Mesenchymal stem cell (in vitro differentiated cells and primary cell): Measurements from ENCODE around the gene UTP11.

Source experiments
- DNase-seq: peaks from one replicate; pipeline ENCODE4 v3.0.0-alpha.2; 2013
- H2AFZ ChIP-seq: one replicate; pipeline ENCODE4 v1.6.1; 2013; ENCODE audit warnings: low read depth, mild to moderate bottlenecking, control low read depth, inconsistent platforms, low read length, moderate library complexity
- H2AK5ac ChIP-seq: 2 replicates; pipeline ENCODE4 v1.6.1; 2013; ENCODE audit warnings: low read length, moderate library complexity, mild to moderate bottlenecking, inconsistent platforms; ENCODE audit not compliant: severe bottlenecking
- H2BK120ac ChIP-seq: one replicate; pipeline ENCODE4 v1.6.1; 2013; ENCODE audit warnings: low read depth, mild to moderate bottlenecking, inconsistent platforms, low read length, moderate library complexity
- H2BK12ac ChIP-seq, 2 experiments: one replicate each; pipeline ENCODE4 v1.6.1; 2013; ENCODE audit warnings: inconsistent platforms in 2 of 2, low read length in 2 of 2, mild to moderate bottlenecking in 2 of 2, moderate library complexity in 2 of 2, control low read depth in 1 of 2
- H2BK15ac ChIP-seq: one replicate; pipeline ENCODE4 v1.6.1; 2013; ENCODE audit warnings: mild to moderate bottlenecking, low read depth, inconsistent platforms; ENCODE audit not compliant: poor library complexity, severe bottlenecking
- H2BK5ac ChIP-seq: 2 replicates; pipeline ENCODE4 v1.6.1; 2013; ENCODE audit warnings: low read depth, mild to moderate bottlenecking, low read length, control low read depth, inconsistent platforms; ENCODE audit not compliant: poor library complexity, severe bottlenecking
- H3K14ac ChIP-seq, 2 experiments: one replicate each; pipeline ENCODE4 v1.6.1; 2013; ENCODE audit warnings: inconsistent platforms in 2 of 2, low read length in 2 of 2, control low read depth in 1 of 2, mild to moderate bottlenecking in 1 of 2, moderate library complexity in 1 of 2
- H3K18ac ChIP-seq, 2 experiments: one replicate each; pipeline ENCODE4 v1.6.1; 2013; ENCODE audit warnings: inconsistent platforms in 2 of 2, low read length in 2 of 2, control low read depth in 1 of 2, low read depth in 1 of 2, mild to moderate bottlenecking in 1 of 2
- H3K23ac ChIP-seq, 2 experiments: one replicate each; pipeline ENCODE4 v1.6.1; 2013; ENCODE audit warnings: inconsistent platforms in 2 of 2, low read length in 2 of 2, mild to moderate bottlenecking in 2 of 2, moderate library complexity in 2 of 2, control low read depth in 1 of 2
- H3K27ac ChIP-seq: 2 replicates; pipeline ENCODE4 v1.5.1; 2013; ENCODE audit warnings: mild to moderate bottlenecking, moderate library complexity, low read length, control low read depth, inconsistent platforms; ENCODE audit not compliant: poor library complexity, severe bottlenecking
- H3K27me3 ChIP-seq, 2 experiments: 2 replicates each; pipeline versions ENCODE4 v1.6.1 to v1.7.0; 2013; ENCODE audit warnings: low read length in 2 of 2, mild to moderate bottlenecking in 2 of 2, moderate library complexity in 2 of 2, control low read depth in 1 of 2, inconsistent platforms in 1 of 2; ENCODE audit not compliant: control insufficient read depth in 1 of 2, insufficient read depth in 1 of 2
- H3K36me3 ChIP-seq, 2 experiments: 2 replicates each; pipeline versions ENCODE4 v1.6.1 to v1.7.0; 2013; ENCODE audit warnings: low read length in 2 of 2, control low read depth in 1 of 2, inconsistent platforms in 1 of 2, low read depth in 1 of 2, mild to moderate bottlenecking in 1 of 2; ENCODE audit not compliant: insufficient read depth in 2 of 2, control insufficient read depth in 1 of 2
- H3K4ac ChIP-seq, 2 experiments: one replicate each; pipeline ENCODE4 v1.6.1; 2013; ENCODE audit warnings: inconsistent platforms in 2 of 2, low read length in 2 of 2, mild to moderate bottlenecking in 2 of 2, moderate library complexity in 2 of 2, control low read depth in 1 of 2, low read depth in 1 of 2
- H3K4me1 ChIP-seq: 2 replicates; pipeline ENCODE4 v1.6.1; 2013; ENCODE audit warnings: low read depth, low read length, control low read depth; ENCODE audit not compliant: control insufficient read depth, insufficient read depth
- H3K4me2 ChIP-seq: 2 replicates; pipeline ENCODE4 v1.6.1; 2013; ENCODE audit warnings: low read length, mild to moderate bottlenecking, inconsistent platforms; ENCODE audit not compliant: poor library complexity, severe bottlenecking
- H3K4me3 ChIP-seq, 2 experiments: 2 replicates each; pipeline versions ENCODE4 v1.5.1 to v1.7.0; 2013; ENCODE audit warnings: low read length in 2 of 2, mild to moderate bottlenecking in 2 of 2, control low read depth in 1 of 2, low read depth in 1 of 2; ENCODE audit not compliant: insufficient read depth in 1 of 2
- H3K79me1 ChIP-seq: replicated peaks from 2 replicates; pipeline ENCODE4 v1.6.1; 2013; ENCODE audit warnings: mild to moderate bottlenecking, control low read depth, low read length, inconsistent platforms; ENCODE audit not compliant: poor library complexity, severe bottlenecking
- H3K9ac ChIP-seq: 2 replicates; pipeline ENCODE4 v1.7.0; 2013; ENCODE audit warnings: mild to moderate bottlenecking, low read length, moderate library complexity
- H3K9me3 ChIP-seq: 2 replicates; pipeline ENCODE4 v1.7.0; 2013; ENCODE audit warnings: mild to moderate bottlenecking, low read length; ENCODE audit not compliant: control insufficient read depth
- H4K8ac ChIP-seq: one replicate; pipeline ENCODE4 v1.6.1; 2013; ENCODE audit warnings: inconsistent platforms, mild to moderate bottlenecking, low read length, moderate library complexity
- H4K91ac ChIP-seq: one replicate; pipeline ENCODE4 v1.6.1; 2013; ENCODE audit warnings: mild to moderate bottlenecking, low read length, inconsistent platforms
- WGBS: methylation state at CpG from one replicate; pipeline ENCODE4 v1.1.7; 2013; ENCODE audit warnings: mixed read lengths; 5-methylcytosine and 5-hydroxymethylcytosine counted together

Gene UTP11

DNA sequence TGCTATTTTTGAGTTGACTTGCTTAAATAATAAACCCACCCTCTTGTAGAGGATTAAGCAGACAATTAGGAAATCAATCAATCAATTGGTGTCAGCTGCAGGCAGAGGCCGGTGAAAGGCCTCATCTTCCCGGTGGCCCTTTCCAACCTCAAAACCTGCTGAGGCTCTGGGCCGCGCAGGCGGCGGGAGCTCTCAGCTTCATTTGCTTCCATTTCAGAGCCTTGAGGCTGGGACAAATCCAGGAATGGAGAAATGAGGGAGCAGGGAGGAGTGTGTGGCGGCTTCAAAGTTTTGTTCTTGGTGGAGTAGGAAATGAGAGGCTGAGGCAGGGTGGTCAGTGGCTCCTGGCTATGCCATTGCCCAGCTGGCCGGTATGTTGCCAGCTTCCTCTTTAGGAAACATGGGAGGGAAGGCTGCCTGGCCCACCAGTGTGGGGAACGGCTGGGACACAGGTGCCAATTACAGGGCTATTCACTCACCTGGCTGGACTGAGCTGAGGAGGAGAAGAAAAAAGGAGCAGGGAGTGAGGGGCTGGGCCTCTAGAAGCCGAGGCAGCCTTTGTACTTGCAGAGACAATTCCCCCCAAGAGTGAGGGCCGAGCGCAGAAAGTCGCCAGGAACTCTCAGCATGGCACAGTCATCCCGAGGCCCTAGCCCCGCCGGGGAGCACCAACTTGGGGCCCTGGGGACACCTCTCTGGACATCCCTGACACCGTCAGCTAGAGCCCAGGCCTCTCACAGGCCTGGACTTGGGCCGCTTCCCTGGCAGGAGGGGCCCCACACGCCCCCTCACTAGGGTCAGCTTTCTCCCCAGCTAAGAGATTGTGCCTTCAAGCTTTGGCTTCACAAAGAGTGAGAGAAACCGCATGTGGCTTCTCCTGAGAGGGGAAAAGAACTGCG is 29.7 kb downstream of the UTP11 start:
- Histone ChIP-seq H2BK120ac (no peak overlapping the region), H3K14ac (no peak overlapping the region), H3K27me3 (peaks cover 56 to 64% of the 10 kb centered on the region in 2 experiments), H3K18ac (no peak overlapping the region), H3K9me3 (no peaks in the 10 kb centered on the region), H3K4me1 (peaks cover 35% of the 10 kb centered on the region), H2BK12ac (no peak overlapping the region), H3K23ac (no peak overlapping the region), H3K36me3 (no peaks in the 10 kb centered on the region), H3K9ac (no peak overlapping the region), H2BK5ac (no peak overlapping the region), H2BK15ac (no peak overlapping the region), H3K4me2 (no peak overlapping the region), H3K4me3 (no peak overlapping the region), H3K27ac (no peak overlapping the region), H3K79me1 (no peaks in the 10 kb centered on the region), H4K91ac (no peak overlapping the region), H2AFZ (no peak overlapping the region), H4K8ac (no peak overlapping the region), H2AK5ac (no peak overlapping the region), H3K4ac (no peak overlapping the region)
- DNase-seq = no peak
- WGBS = 90% methylated on average over 21 of the region's 21 CpGs

- Histone ChIP-seq H3K4me2 (no peak overlapping the region), H3K36me3 (no peaks in the 10 kb centered on the region), H3K14ac (no peak overlapping the region), H3K9ac (no peak overlapping the region), H3K27me3 (peaks cover 58 to 72% of the 10 kb centered on the region in 2 experiments), H3K4me3 (no peak overlapping the region), H2BK5ac (no peak overlapping the region), H2BK120ac (no peak overlapping the region), H2BK12ac (no peak overlapping the region), H4K8ac (no peak overlapping the region), H2BK15ac (no peak overlapping the region), H3K4ac (no peak overlapping the region), H3K18ac (no peak overlapping the region), H4K91ac (no peak overlapping the region), H3K23ac (no peak overlapping the region), H3K79me1 (no peaks in the 10 kb centered on the region), H3K4me1 (peaks cover 42% of the 10 kb centered on the region), H2AK5ac (no peak overlapping the region), H3K27ac (no peak overlapping the region), H3K9me3 (no peaks in the 10 kb centered on the region), H2AFZ (no peak overlapping the region)
- 84% methylated on average over 12 of the region's 12 CpGs for WGBS
- no peak for DNase-seq
These were observed 30.7 kb downstream of the UTP11 start for GRCh38 chr1:38043036-38043747.

DNA sequence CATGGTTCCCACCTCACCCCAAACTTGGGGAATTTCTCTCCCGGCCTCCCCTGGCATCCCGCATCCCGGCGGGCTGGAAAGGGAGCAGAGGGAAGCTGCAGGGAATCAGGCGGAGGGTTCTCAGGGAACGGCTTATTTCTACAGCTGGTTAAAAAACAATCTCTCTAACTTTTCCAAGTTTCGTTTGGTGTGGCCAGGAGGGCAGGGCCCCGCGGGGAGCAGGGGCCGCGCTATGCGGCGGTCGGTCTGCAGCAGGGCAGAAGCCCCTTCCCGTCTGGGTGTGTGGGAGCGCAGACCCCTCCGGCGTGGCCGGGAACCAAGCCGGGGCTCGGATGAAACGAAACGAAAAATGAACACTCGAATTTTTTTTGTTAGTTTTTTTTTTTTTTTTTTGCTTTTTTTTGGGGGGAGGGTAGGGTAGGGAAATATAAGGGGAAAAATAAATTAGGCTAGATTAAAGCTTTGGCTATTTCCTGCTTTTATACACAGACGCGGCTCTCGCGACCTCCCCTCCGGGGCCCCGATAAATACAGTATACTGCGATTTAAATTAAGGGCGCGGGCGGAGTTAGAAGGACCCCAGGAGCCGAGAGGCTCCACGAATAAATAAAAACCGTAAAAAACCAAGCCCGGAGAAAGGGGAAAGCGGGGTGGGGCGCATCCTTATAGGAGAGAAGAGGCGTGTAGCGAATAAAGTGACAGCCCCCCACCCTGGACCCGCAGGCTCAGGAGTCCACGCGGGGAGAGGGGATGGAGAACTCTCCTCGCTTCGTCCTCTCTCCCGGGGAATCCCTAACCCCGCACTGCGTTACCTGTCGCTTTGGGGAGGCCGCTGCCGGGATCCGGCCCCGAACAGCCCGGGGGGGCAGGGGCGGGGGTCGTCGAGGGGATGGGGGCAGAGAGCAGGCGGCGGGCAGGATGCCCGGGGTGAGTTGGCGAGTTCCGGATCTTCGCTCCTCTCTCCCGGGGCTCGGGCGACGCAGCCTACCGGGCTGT is 32.0 kb downstream of the UTP11 start:
- no peak for DNase-seq
- Histone ChIP-seq H3K4ac (no peak overlapping the region), H3K9ac (peak overlapping the region; percentile 63), H2BK15ac (no peak overlapping the region), H2BK120ac (no peak overlapping the region), H3K4me3 (peak overlapping the region; percentile 63 to 75), H2BK5ac (no peak overlapping the region), H2AK5ac (no peak overlapping the region), H2AFZ (no peak overlapping the region), H3K27me3 (peaks cover 69 to 81% of the 10 kb centered on the region in 2 experiments), H3K9me3 (no peaks in the 10 kb centered on the region), H3K18ac (no peak overlapping the region), H3K23ac (peak overlapping the region in 1 of 2 experiments; percentile 84), H3K27ac (no peak overlapping the region), H2BK12ac (no peak overlapping the region), H3K79me1 (no peaks in the 10 kb centered on the region), H4K91ac (no peak overlapping the region), H3K36me3 (no peaks in the 10 kb centered on the region), H3K4me1 (peaks cover 37% of the 10 kb centered on the region), H3K14ac (no peak overlapping the region), H4K8ac (no peak overlapping the region), H3K4me2 (peak overlapping the region; percentile 90)
- WGBS = 2% methylated on average over 55 of the region's 70 CpGs
